IPS-18a (cell line): ENCODE measurements around the gene MTUS2.
"Not testable (repeated sequence)": the region's sequence is repeated elsewhere in the genome, so short reads cannot be mapped to it uniquely, and the experiment has no call there.

Experiments used
- H3K27ac ChIP-seq: one replicate; pipeline ENCODE4 v1.5.1; 2013; ENCODE audit warnings: low read length
- H3K27me3 ChIP-seq: one replicate; pipeline ENCODE4 v1.6.1; 2013; ENCODE audit warnings: mild to moderate bottlenecking, low read length; ENCODE audit not compliant: control insufficient read depth, insufficient read depth
- H3K36me3 ChIP-seq: one replicate; pipeline ENCODE4 v1.6.1; 2013; ENCODE audit warnings: low read depth, low read length; ENCODE audit not compliant: control insufficient read depth
- H3K4me1 ChIP-seq: one replicate; pipeline ENCODE4 v1.6.1; 2013; ENCODE audit warnings: low read depth, low read length; ENCODE audit not compliant: control insufficient read depth
- H3K4me3 ChIP-seq: one replicate; pipeline ENCODE4 v1.5.1; 2013; ENCODE audit warnings: low read length
- H3K9ac ChIP-seq: one replicate; pipeline ENCODE4 v1.6.1; 2013; ENCODE audit warnings: mild to moderate bottlenecking, low read length, moderate library complexity
- H3K9me3 ChIP-seq: one replicate; pipeline ENCODE4 v1.6.1; 2013; ENCODE audit warnings: low read depth, low read length; ENCODE audit not compliant: control insufficient read depth

Gene MTUS2

GRCh38 chr13:29359181-29359580 is 539.0 kb downstream of the MTUS2 start:
- H3K36me3 ChIP-seq: no peaks in the 10 kb centered on the region
- no peak overlapping the region for H3K27ac ChIP-seq

GRCh38 chr13:29361716-29362115 is 541.6 kb downstream of the MTUS2 start:
- Histone ChIP-seq H3K9ac (no peak overlapping the region), H3K27ac (no peak overlapping the region), H3K4me1 (peaks cover 3% of the 10 kb centered on the region), H3K36me3 (no peaks in the 10 kb centered on the region), H3K27me3 (no peaks in the 10 kb centered on the region), H3K9me3 (no peaks in the 10 kb centered on the region), H3K4me3 (no peak overlapping the region)

More at GRCh38 chr13:29359181-29359580, 539.0 kb downstream of the MTUS2 start:
- H3K27me3 ChIP-seq: no peaks in the 10 kb centered on the region
- H3K9ac ChIP-seq: no peak overlapping the region
- H3K4me1 ChIP-seq: peaks cover 3% of the 10 kb centered on the region
- no peaks in the 10 kb centered on the region for H3K9me3 ChIP-seq
- no peak overlapping the region for H3K4me3 ChIP-seq

GRCh38 chr13:29362849-29363604 is 542.9 kb downstream of the MTUS2 start:
- H3K4me3 ChIP-seq: no peak overlapping the region
- no peaks in the 10 kb centered on the region for H3K27me3 ChIP-seq
- no peaks in the 10 kb centered on the region for H3K36me3 ChIP-seq
- no peak overlapping the region for H3K9ac ChIP-seq
- peaks cover 3% of the 10 kb centered on the region for H3K4me1 ChIP-seq
- no peak overlapping the region for H3K27ac ChIP-seq
- no peaks in the 10 kb centered on the region for H3K9me3 ChIP-seq

- H3K9ac ChIP-seq: no peak overlapping the region
- H3K4me1 ChIP-seq: no peaks in the 10 kb centered on the region
- no peaks in the 10 kb centered on the region for H3K9me3 ChIP-seq
- H3K27me3 ChIP-seq: no peaks in the 10 kb centered on the region
- no peaks in the 10 kb centered on the region for H3K36me3 ChIP-seq
- no peak overlapping the region for H3K4me3 ChIP-seq
- H3K27ac ChIP-seq: no peak overlapping the region
Observed at GRCh38 chr13:29369060-29369743, 549.1 kb downstream of the MTUS2 start.

GRCh38 chr13:29379281-29379680 is 559.1 kb downstream of the MTUS2 start:
- Histone ChIP-seq H3K36me3 (no peaks in the 10 kb centered on the region), H3K9ac (no peak overlapping the region), H3K27ac (no peak overlapping the region), H3K27me3 (no peaks in the 10 kb centered on the region), H3K9me3 (no peaks in the 10 kb centered on the region), H3K4me3 (no peak overlapping the region), H3K4me1 (no peaks in the 10 kb centered on the region)

GRCh38 chr13:29379865-29380264 is 559.7 kb downstream of the MTUS2 start:
- Histone ChIP-seq H3K9ac (no peak overlapping the region), H3K9me3 (no peaks in the 10 kb centered on the region), H3K36me3 (no peaks in the 10 kb centered on the region), H3K27me3 (no peaks in the 10 kb centered on the region), H3K4me1 (no peaks in the 10 kb centered on the region), H3K27ac (no peak overlapping the region), H3K4me3 (no peak overlapping the region)

- H3K9ac ChIP-seq: no peak overlapping the region
Observed at GRCh38 chr13:29382021-29382420, 561.9 kb downstream of the MTUS2 start.

GRCh38 chr13:29383476-29383875 is 563.3 kb downstream of the MTUS2 start:
- H3K9ac ChIP-seq: no peak overlapping the region
- H3K36me3 ChIP-seq: no peaks in the 10 kb centered on the region
- H3K4me3 ChIP-seq: no peak overlapping the region
- H3K27ac ChIP-seq: no peak overlapping the region
- H3K9me3 ChIP-seq: no peaks in the 10 kb centered on the region
- H3K27me3 ChIP-seq: no peaks in the 10 kb centered on the region
- no peaks in the 10 kb centered on the region for H3K4me1 ChIP-seq

More at GRCh38 chr13:29382021-29382420, 561.9 kb downstream of the MTUS2 start:
- Histone ChIP-seq H3K36me3 (no peaks in the 10 kb centered on the region), H3K4me3 (no peak overlapping the region), H3K27ac (no peak overlapping the region), H3K9me3 (no peaks in the 10 kb centered on the region), H3K4me1 (no peaks in the 10 kb centered on the region), H3K27me3 (no peaks in the 10 kb centered on the region)

- H3K9me3 ChIP-seq: no peaks in the 10 kb centered on the region
- H3K4me3 ChIP-seq: no peak overlapping the region
- H3K36me3 ChIP-seq: no peaks in the 10 kb centered on the region
- no peaks in the 10 kb centered on the region for H3K27me3 ChIP-seq
- H3K27ac ChIP-seq: no peak overlapping the region
- no peak overlapping the region for H3K9ac ChIP-seq
- H3K4me1 ChIP-seq: no peaks in the 10 kb centered on the region
Observed at GRCh38 chr13:29384466-29384865, 564.3 kb downstream of the MTUS2 start.

GRCh38 chr13:29384871-29385270 is 564.7 kb downstream of the MTUS2 start:
- H3K4me1 ChIP-seq: no peaks in the 10 kb centered on the region
- H3K4me3 ChIP-seq: no peak overlapping the region
- H3K27ac ChIP-seq: no peak overlapping the region

GRCh38 chr13:29386246-29386645 is 566.1 kb downstream of the MTUS2 start:
- no peaks in the 10 kb centered on the region for H3K4me1 ChIP-seq
- no peaks in the 10 kb centered on the region for H3K9me3 ChIP-seq
- no peak overlapping the region for H3K4me3 ChIP-seq
- no peaks in the 10 kb centered on the region for H3K36me3 ChIP-seq
- no peak overlapping the region for H3K9ac ChIP-seq
- no peaks in the 10 kb centered on the region for H3K27me3 ChIP-seq
- no peak overlapping the region for H3K27ac ChIP-seq

More at GRCh38 chr13:29384871-29385270, 564.7 kb downstream of the MTUS2 start:
- Histone ChIP-seq H3K36me3 (no peaks in the 10 kb centered on the region), H3K9me3 (no peaks in the 10 kb centered on the region), H3K9ac (no peak overlapping the region), H3K27me3 (no peaks in the 10 kb centered on the region)

- H3K9me3 ChIP-seq, H3K27ac ChIP-seq, H3K9ac ChIP-seq, H3K4me1 ChIP-seq, H3K4me3 ChIP-seq, H3K27me3 ChIP-seq, H3K36me3 ChIP-seq: not testable (repeated sequence)
Observed at GRCh38 chr13:29390598-29390997, 570.5 kb downstream of the MTUS2 start.
